ENCODE results near the gene MRC2. TPM values are rescaled to one million over a fixed set of nuclear protein-coding genes. Genes with fewer than 3 reads are reported as not detected.

Gene MRC2
- polyA plus RNA-seq, 2 of the 4 experiments (the other 2 are of a cell fraction), result 20.2 to 57.3 TPM

- H3K4me3 ChIP-seq, result no peak overlapping the region
- POLR2A ChIA-PET, result no interaction called here
- no peak for FAIRE-seq
Measured at GRCh38 chr17:62666061-62666800, 38.8 kb downstream of the MRC2 start.

GRCh38 chr17:62666801-62667591, 39.5 kb downstream of the MRC2 start:
- no peak overlapping the region for H3K4me2 ChIP-seq
- CTCF ChIA-PET, result no interaction called here
- FAIRE-seq (no peak), DNase-seq (ENCODE audit: low read depth in 1 of 2, low spot score in 1 of 2) (no peak), ATAC-seq (no peak)
- no peak overlapping the region for H3K4me3 ChIP-seq
- POLR2A ChIA-PET, result no interaction called here
- 92% methylated on average over 35 of the region's 40 CpGs for WGBS (ENCODE audit: missing lambda C conversion rate)
- no peaks in the 10 kb centered on the region for H3K9me3 ChIP-seq
- no peak overlapping the region for H3K27ac ChIP-seq
- peaks cover 3% of the 10 kb centered on the region; the same call in 1 of the 3 replicates for H3K4me1 ChIP-seq
- no peak for TF ChIP-seq KDM5A (IDR thresholded peaks at IDR 0.05)
- TF ChIP-seq HDAC2 (IDR thresholded peaks at IDR 0.05), result no peak
- TF ChIP-seq JUN (IDR thresholded peaks at IDR 0.05), result no peak
- no peak for TF ChIP-seq TFCP2L1 (CRISPR knock-in tag; IDR thresholded peaks at IDR 0.05)
- no peak for TF ChIP-seq HOXB13 (CRISPR knock-in tag; IDR thresholded peaks at IDR 0.05; ENCODE audit: low read depth)
- no peak for TF ChIP-seq HMGXB4 (CRISPR knock-in tag; IDR thresholded peaks at IDR 0.05; ENCODE audit: borderline replicate concordance)
- no peak for TF ChIP-seq PBX3 (IDR thresholded peaks at IDR 0.05)
- no peak for TF ChIP-seq USF2 (IDR thresholded peaks at IDR 0.05)
- no peak for TF ChIP-seq ZSCAN20 (CRISPR knock-in tag; IDR thresholded peaks at IDR 0.05)
- no peak for TF ChIP-seq SREBF2 (IDR thresholded peaks at IDR 0.05)
- TF ChIP-seq RARB (CRISPR knock-in tag; IDR thresholded peaks at IDR 0.05), result no peak
- TF ChIP-seq E2F6 (IDR thresholded peaks at IDR 0.05; ENCODE audit: borderline replicate concordance, low read depth), result no peak

More at GRCh38 chr17:62666061-62666800, 38.8 kb downstream of the MRC2 start:
- WGBS (ENCODE audit: missing lambda C conversion rate), result 87% methylated on average over 14 of the region's 30 CpGs
- no peak for DNase-seq (ENCODE audit: low read depth in 1 of 2, low spot score in 1 of 2)
- H3K9me3 ChIP-seq, result peaks cover under 1% of the 10 kb centered on the region
- H3K27ac ChIP-seq, result no peak overlapping the region
- CTCF ChIA-PET, result no interaction called here
- ATAC-seq, result peak in 1 of 2 experiments; percentile 15; a peak in 2 of 6 replicates
- TF ChIP-seq CTCF (IDR thresholded peaks at IDR 0.05) (no peak), ZNF302 (CRISPR knock-in tag; IDR thresholded peaks at IDR 0.05) (no peak), CBX2 (IDR thresholded peaks at IDR 0.05; ENCODE audit: borderline replicate concordance, low read depth) (no peak), ZC3H11A (IDR thresholded peaks at IDR 0.05) (no peak), ZSCAN20 (CRISPR knock-in tag; IDR thresholded peaks at IDR 0.05) (no peak), MYC (IDR thresholded peaks at IDR 0.05; ENCODE audit: borderline replicate concordance, low read length) (no peak), NPAS2 (CRISPR knock-in tag; IDR thresholded peaks at IDR 0.05; ENCODE audit: borderline replicate concordance) (no peak), TP53 (CRISPR knock-in tag; IDR thresholded peaks at IDR 0.05) (no peak), HES2 (IDR thresholded peaks at IDR 0.05) (no peak), HOXB5 (CRISPR knock-in tag; IDR thresholded peaks at IDR 0.05) (no peak), POLR2AphosphoS2 (conservative IDR thresholded peaks at IDR 0.05; ENCODE audit: low read length) (no peak), EP300 (IDR thresholded peaks at IDR 0.05) (no peak), MAFK (IDR thresholded peaks at IDR 0.05; ENCODE audit: partially characterized antibody) (no peak), CHD4 (IDR thresholded peaks at IDR 0.05; ENCODE audit: borderline replicate concordance) (no peak)
- H3K4me1 ChIP-seq, result no peaks in the 10 kb centered on the region
- H3K4me2 ChIP-seq, result no peak overlapping the region

Measured in A549 (cell line).